GM19324 (cell line): ENCODE results near the gene TSN.
"Not testable (repeated sequence)": the region's sequence is repeated elsewhere in the genome, so short reads cannot be mapped to it uniquely, and the experiment has no call there.

Experiments
- ATAC-seq: cut with Tn5 transposase; IDR thresholded peaks from one replicate; pipeline ENCODE4 v1.9.1; 2021; ENCODE audit warnings: mild to moderate bottlenecking, moderate library complexity; ENCODE audit not compliant: unreplicated experiment, low FRiP score

TSN gene

GRCh38 chr2:121755237-121756111 is at the start of gene TSN:
TSN (plus strand) TSS chr2:121755651; CDS start chr2:121755780, 129 bp downstream.
- peak; percentile 100 for ATAC-seq

DNA sequence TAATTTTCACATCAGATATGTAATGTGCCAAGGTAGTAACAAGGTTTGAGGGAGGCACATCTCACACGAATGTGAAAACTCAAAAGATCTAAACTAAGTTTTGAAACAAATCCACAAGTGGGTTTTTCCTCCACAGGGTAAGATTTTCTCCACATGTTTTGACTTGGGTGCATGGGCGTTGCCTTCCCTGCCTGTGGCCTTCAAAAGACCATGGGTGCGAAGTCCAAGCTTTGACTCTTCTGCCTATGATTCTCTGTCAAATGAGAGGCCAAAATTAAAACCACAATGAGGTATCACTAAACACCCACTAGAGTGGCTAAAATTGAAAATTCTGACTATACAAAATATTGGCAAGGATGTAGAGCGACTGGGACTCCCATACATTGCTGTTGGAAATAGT is 49.5 kb upstream of the TSN start:
- ATAC-seq: no peak

- ATAC-seq: no peak
These were observed 48.0 kb upstream of the TSN start for GRCh38 chr2:121707344-121707919.

DNA sequence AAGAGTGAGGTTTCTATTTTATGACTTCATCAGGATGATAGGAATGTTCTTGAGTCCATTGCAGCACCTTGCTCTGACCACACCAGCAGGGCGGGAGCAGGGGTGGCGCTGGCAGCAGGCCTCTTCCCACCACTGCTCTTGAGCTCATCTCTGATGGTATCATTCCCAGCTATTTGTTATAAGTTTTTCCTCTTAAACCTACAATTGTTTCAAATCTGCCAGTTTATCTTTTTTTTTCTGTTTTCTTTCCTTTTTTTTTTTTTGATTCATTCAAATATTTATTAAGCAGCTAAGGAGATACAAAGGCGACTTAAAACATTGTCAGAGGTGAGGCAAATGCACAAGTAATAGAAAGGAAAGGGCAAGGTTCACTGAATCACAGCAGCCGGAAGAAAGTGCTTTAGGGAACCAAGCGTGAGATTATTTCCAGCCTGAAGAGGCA is 47.5 kb upstream of the TSN start:
- no peak for ATAC-seq

GRCh38 chr2:121709776-121710469 is 45.5 kb upstream of the TSN start:
- ATAC-seq: no peak

DNA sequence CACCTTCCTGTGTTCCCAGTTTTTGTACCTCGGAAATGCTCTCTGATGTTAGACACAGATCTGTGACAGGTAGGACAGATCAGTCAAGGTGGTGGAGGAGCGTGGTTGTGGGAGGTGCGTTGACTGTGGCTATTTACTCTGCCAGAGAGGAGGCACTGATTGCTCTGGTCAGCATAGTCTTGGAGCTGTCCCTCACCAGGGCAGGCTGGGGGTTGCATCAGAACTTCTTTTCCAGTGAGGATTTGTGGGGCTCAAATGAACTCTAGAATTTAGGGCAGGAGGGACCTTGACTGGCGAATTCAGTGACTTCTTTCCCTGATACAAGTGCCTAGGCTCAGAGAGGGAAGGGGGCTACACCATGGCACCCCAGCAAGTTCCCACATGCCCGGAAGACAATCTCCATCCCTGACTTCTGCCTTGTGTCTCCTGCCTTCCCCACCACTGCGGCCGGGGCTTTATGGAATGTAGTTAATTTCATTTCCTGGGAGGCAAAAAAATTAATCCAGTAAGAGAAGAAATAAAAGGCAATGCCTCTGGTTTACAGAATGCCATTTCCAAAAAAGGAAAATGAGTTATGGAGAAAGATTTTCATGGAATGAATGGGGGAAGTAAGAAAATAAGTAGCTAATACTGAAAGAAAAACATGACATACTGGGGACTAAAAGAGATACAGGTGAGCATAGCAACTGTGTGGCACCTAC is 44.8 kb upstream of the TSN start:
- no peak for ATAC-seq

GRCh38 chr2:121711481-121711880 is 44.0 kb upstream of the TSN start:
- ATAC-seq: not testable (repeated sequence)

DNA sequence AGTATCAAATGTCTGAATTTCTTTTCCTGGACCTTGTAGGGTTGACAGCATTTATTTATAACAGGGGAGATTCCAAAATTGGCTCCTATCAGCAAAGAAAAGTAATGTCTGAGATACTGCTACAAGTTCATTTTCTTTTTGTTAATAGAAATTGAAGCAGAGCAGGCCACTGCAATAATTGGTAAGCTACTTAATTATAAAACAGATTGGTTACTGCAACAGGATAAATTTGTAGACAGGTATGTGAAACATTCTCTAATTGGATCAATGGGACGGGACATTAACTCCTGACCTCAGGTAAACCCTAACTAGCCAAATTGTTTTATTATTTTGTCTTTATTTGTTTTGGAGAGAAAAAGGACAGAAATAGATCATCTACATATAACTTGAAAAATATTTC is 39.3 kb upstream of the TSN start:
- no peak for ATAC-seq

GRCh38 chr2:121717529-121717928 is 37.9 kb upstream of the TSN start:
- ATAC-seq: no peak

DNA sequence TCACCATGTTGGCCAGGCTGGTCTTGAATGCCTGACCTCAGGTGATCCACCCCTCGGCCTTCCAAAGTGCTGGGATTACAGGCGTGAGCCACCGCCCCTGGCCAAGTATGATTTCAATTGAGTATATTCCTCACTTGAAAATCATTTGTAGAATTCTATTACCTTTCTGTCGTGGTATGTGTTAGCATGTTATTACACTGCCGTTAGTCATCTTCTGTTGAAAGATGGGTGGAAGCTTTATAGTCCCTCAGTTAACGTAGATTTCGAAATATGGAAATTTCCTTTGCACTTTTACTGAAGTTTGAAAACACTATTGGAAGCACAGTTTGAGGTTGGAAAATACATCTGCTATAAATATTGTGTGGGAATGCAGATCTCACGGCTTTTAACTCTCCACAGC is 33.5 kb upstream of the TSN start:
- ATAC-seq: no peak

GRCh38 chr2:121722479-121722878 is 33.0 kb upstream of the TSN start:
- ATAC-seq: no peak

- ATAC-seq: no peak
These were observed 32.1 kb upstream of the TSN start for GRCh38 chr2:121723316-121723715.

- no peak for ATAC-seq
These were observed 28.1 kb upstream of the TSN start for GRCh38 chr2:121727332-121727731.

DNA sequence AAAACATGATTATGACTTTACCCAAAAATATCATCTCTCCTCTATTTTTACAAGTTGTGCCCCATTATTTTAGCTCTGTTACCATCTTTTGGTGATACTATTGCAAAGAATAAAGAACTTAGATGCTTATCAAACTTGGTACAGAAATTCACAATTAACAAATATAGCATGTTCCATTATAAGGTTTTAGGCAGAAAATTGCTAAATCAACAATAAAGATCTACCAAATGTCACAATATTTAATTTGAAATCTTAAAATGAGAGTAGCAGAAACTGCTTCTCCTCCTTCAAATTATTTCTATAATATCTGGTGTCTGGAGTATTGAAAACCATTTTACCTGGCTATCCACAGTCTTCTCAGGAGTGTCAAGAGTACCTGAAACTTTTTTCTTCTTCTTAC is 27.5 kb upstream of the TSN start:
- ATAC-seq: no peak

DNA sequence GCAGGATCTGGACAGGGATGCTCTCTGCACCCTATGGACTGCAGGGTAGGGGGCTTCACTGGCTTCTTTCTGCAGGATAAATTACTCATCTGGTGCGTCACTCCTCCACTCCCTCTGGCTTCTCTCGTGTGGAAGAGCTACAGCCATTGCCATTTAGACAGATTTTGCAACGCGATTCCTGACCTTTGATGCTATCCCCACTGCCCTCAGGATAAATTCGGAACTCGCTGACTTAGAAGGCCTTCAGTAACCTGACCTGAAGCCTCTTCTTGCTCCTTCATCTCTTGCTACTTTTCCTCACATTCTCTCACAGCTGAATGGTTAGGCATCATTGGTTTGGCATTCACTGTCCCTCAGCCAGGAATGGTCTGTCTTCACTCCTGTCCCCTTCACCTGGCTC is 24.1 kb upstream of the TSN start:
- ATAC-seq: no peak

- not testable (repeated sequence) for ATAC-seq
These were observed 20.9 kb upstream of the TSN start for GRCh38 chr2:121734544-121734943.

- no peak for ATAC-seq
These were observed 19.9 kb upstream of the TSN start for GRCh38 chr2:121735518-121736074.

GRCh38 chr2:121736140-121736461 is 19.4 kb upstream of the TSN start:
- ATAC-seq: no peak

DNA sequence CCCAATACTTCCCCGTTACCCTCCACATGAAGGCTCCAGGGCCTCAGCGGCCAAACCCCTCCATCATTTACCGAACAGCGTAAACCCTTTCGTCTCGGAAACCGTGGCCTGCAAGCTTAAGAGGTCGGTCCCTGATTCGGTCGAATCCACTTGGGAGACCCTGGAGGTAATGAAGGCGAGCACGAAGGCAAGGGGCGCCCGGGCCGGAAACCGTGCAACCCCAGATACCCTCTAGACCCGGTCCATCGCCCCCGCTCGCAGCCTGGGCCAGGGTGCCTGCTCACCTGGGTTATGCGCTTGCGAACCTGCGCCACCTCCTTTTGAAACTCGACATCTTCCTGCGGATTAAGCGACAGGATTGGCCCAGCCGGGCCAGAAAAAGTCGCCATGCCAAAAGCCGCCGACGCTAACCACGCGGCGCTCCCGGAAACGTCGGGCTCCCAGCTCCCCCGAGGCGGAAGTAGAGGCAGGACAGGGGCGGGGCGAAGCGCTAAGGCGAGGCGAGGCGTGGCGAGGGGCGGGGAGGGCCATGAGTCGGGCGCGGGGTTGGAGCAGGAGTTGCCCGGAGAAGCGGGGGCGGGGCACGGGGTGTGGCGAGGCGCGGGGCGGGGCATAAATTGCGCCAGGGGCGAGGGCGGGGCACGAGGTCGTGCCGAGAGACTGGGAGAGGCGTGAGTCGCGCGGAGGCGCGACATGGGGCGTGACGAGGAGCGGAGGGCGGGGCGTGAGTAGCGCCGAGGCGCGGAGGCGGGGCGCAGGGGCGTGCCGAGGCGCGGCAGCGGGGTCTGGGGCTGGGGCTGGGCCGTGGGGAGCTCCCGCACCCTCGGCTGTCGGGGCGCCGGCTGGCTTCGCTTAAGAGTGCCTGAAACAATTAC is 18.8 kb upstream of the TSN start, which contains the start of gene NIFK:
TSS of gene NIFK (minus strand) at position 414 of the 875 bp plus-strand sequence. CDS start at position 389, 25 bp downstream.
- peak; percentile 92 for ATAC-seq

- ATAC-seq: no peak
These were observed 14.5 kb upstream of the TSN start for GRCh38 chr2:121740973-121741372.
